H9 (cell line): ENCODE data around the gene PCDHGC5. TPM values are rescaled to one million over a fixed set of nuclear protein-coding genes. Genes with fewer than 3 reads are reported as not detected.
A peak's percentile ranks its signal among the peaks of the same experiment; 100 is the strongest.

Experiments used
- DNase-seq: peaks from one replicate; pipeline ENCODE4 v3.0.0-alpha.2; 2017
- H2AFZ ChIP-seq: one replicate; pipeline ENCODE4 v1.6.1; 2013; ENCODE audit warnings: mild to moderate bottlenecking, low read length, control low read depth, moderate library complexity
- H2AK5ac ChIP-seq: 2 replicates; pipeline ENCODE4 v1.6.1; 2013; ENCODE audit warnings: low read length, control low read depth, mixed read lengths; ENCODE audit not compliant: insufficient read length
- H2BK120ac ChIP-seq: one replicate; pipeline ENCODE4 v1.6.1; 2013; ENCODE audit warnings: low read depth, mild to moderate bottlenecking, low read length, control low read depth, inconsistent platforms; ENCODE audit not compliant: poor library complexity, severe bottlenecking
- H2BK12ac ChIP-seq: 2 replicates; pipeline ENCODE4 v1.6.1; 2013; ENCODE audit warnings: low read length, control low read depth, mixed read lengths, low read depth; ENCODE audit not compliant: insufficient read length
- H2BK15ac ChIP-seq: 2 replicates; pipeline ENCODE4 v1.6.1; 2013; ENCODE audit warnings: low read depth, low read length, control low read depth
- H2BK20ac ChIP-seq: one replicate; pipeline ENCODE4 v1.6.1; 2013; ENCODE audit warnings: low read depth, mild to moderate bottlenecking, low read length, control low read depth, inconsistent platforms; ENCODE audit not compliant: poor library complexity, severe bottlenecking
- H2BK5ac ChIP-seq: 2 replicates; pipeline ENCODE4 v1.6.1; 2013; ENCODE audit warnings: low read length, control low read depth, mixed read lengths; ENCODE audit not compliant: insufficient read length
- H3K14ac ChIP-seq: 2 replicates; pipeline ENCODE4 v1.6.1; 2013; ENCODE audit warnings: low read length, control low read depth; ENCODE audit not compliant: insufficient read depth
- H3K18ac ChIP-seq: 2 replicates; pipeline ENCODE4 v1.6.1; 2013; ENCODE audit warnings: low read depth, mild to moderate bottlenecking, mixed read lengths, low read length, control low read depth; ENCODE audit not compliant: insufficient read length
- H3K23ac ChIP-seq: 2 replicates; pipeline ENCODE4 v1.6.1; 2013; ENCODE audit warnings: low read length, control low read depth, mixed read lengths, low read depth; ENCODE audit not compliant: insufficient read length
- H3K23me2 ChIP-seq: 2 replicates; pipeline ENCODE4 v1.6.1; 2013; ENCODE audit warnings: low read depth, mild to moderate bottlenecking, mixed read lengths, low read length, control low read depth; ENCODE audit not compliant: insufficient read length, poor library complexity, severe bottlenecking
- H3K27ac ChIP-seq: 2 replicates; pipeline ENCODE4 v1.5.1; 2013; ENCODE audit warnings: low read length, control low read depth, mixed read lengths, low read depth; ENCODE audit not compliant: insufficient read length
- H3K27me3 ChIP-seq: 2 replicates; pipeline ENCODE4 v1.6.1; 2013; ENCODE audit warnings: low read length, control low read depth, inconsistent platforms; ENCODE audit not compliant: insufficient read depth
- H3K4ac ChIP-seq: 2 replicates; pipeline ENCODE4 v1.6.1; 2013; ENCODE audit warnings: low read depth, mild to moderate bottlenecking, control low read depth, inconsistent platforms, low read length, moderate library complexity
- H3K4me1 ChIP-seq: 2 replicates; pipeline ENCODE4 v1.6.1; 2013; ENCODE audit warnings: low read length, control low read depth, inconsistent platforms; ENCODE audit not compliant: insufficient read depth
- H3K4me2 ChIP-seq: 2 replicates; pipeline ENCODE4 v1.6.1; 2013; ENCODE audit warnings: low read length, control low read depth, mixed read lengths; ENCODE audit not compliant: insufficient read length, insufficient read depth
- H3K56ac ChIP-seq: 2 replicates; pipeline ENCODE4 v1.6.1; 2013; ENCODE audit warnings: low read depth, mild to moderate bottlenecking, mixed read lengths, low read length, control low read depth; ENCODE audit not compliant: insufficient read length
- H3K79me1 ChIP-seq: 2 replicates; pipeline ENCODE4 v1.6.1; 2013; ENCODE audit warnings: low read depth, mild to moderate bottlenecking, moderate library complexity, low read length, control low read depth, inconsistent platforms; ENCODE audit not compliant: insufficient read depth, poor library complexity, severe bottlenecking
- H3K79me2 ChIP-seq: 2 replicates; pipeline ENCODE4 v1.6.1; 2013; ENCODE audit warnings: low read length, control low read depth, inconsistent platforms; ENCODE audit not compliant: insufficient read depth
- H3K9ac ChIP-seq: 2 replicates; pipeline ENCODE4 v1.6.1; 2013; ENCODE audit warnings: low read length, control low read depth, mixed read lengths; ENCODE audit not compliant: insufficient read length; ENCODE audit errors: extremely low read depth
- H3K9me3 ChIP-seq: one replicate; pipeline ENCODE4 v1.6.1; 2013; ENCODE audit warnings: low read depth, low read length, inconsistent platforms; ENCODE audit not compliant: control insufficient read depth
- H3T11ph ChIP-seq: one replicate; pipeline ENCODE4 v1.6.1; 2013; ENCODE audit warnings: mild to moderate bottlenecking, low read length, control low read depth, inconsistent platforms
- H4K20me1 ChIP-seq: one replicate; pipeline ENCODE4 v1.6.1; 2013; ENCODE audit not compliant: control insufficient read depth, insufficient read length, insufficient read depth
- H4K5ac ChIP-seq: 2 replicates; pipeline ENCODE4 v1.6.1; 2013; ENCODE audit warnings: low read depth, mild to moderate bottlenecking, mixed read lengths, low read length, control low read depth; ENCODE audit not compliant: insufficient read length
- H4K8ac ChIP-seq: replicated peaks from 2 replicates; pipeline ENCODE4 v1.6.1; 2013; ENCODE audit warnings: low read length, control low read depth, mixed read lengths, low read depth; ENCODE audit not compliant: insufficient read length
- H4K91ac ChIP-seq: 2 replicates; pipeline ENCODE4 v1.6.1; 2013; ENCODE audit warnings: low read depth, mild to moderate bottlenecking, moderate library complexity, mixed read lengths, low read length, control low read depth; ENCODE audit not compliant: insufficient read length
- H3K27ac Mint-ChIP-seq, 3 experiments: 2 replicates in 2 of 3; 3 replicates in 1 of 3; pipeline ENCODE4 v1.8.0; 2020 to 2021; ENCODE audit warnings: mixed read lengths in 3 of 3, mild to moderate bottlenecking in 1 of 3, moderate library complexity in 1 of 3
- H3K27me3 Mint-ChIP-seq: 2 replicates; pipeline ENCODE4 v1.8.0; 2021; ENCODE audit warnings: low read depth, mild to moderate bottlenecking, moderate library complexity, mixed read lengths
- H3K36me3 Mint-ChIP-seq, 3 experiments: 2 replicates in 2 of 3; 3 replicates in 1 of 3; pipeline ENCODE4 v1.8.0; 2020 to 2021; ENCODE audit warnings: low read depth in 3 of 3, mixed read lengths in 3 of 3; ENCODE audit not compliant: insufficient read depth in 1 of 3
- H3K4me1 Mint-ChIP-seq, 2 experiments: 2 replicates each; pipeline ENCODE4 v1.8.0; 2020; ENCODE audit warnings: mixed read lengths in 2 of 2
- H3K4me3 Mint-ChIP-seq, 2 experiments: 2 replicates in 1 of 2; 3 replicates in 1 of 2; pipeline ENCODE4 v1.8.0; 2020 to 2021; ENCODE audit warnings: mild to moderate bottlenecking in 2 of 2, mixed read lengths in 2 of 2, moderate library complexity in 1 of 2
- H3K9me3 Mint-ChIP-seq, 2 experiments: 2 replicates in 1 of 2; 3 replicates in 1 of 2; pipeline ENCODE4 v1.8.0; 2020; ENCODE audit warnings: mild to moderate bottlenecking in 2 of 2, mixed read lengths in 2 of 2, moderate library complexity in 1 of 2
- CTCF ChIP-seq: fragments of 200-600 bp; sonication (generic); conservative IDR thresholded peaks from 3 replicates; pipeline ENCODE4 v1.8.0; 2021; ENCODE audit warnings: antibody characterized with exemption, mild to moderate bottlenecking
- WGBS: extraction: QIAGEN DNeasy Blood & Tissue Kit; methylation state at CpG from one replicate; pipeline ENCODE4 v1.1.7; 2013; ENCODE audit warnings: missing lambda C conversion rate, low lambda C conversion rate, mixed read lengths; ENCODE audit not compliant: insufficient read length; ENCODE audit errors: extremely low coverage; 5-methylcytosine and 5-hydroxymethylcytosine counted together
- total RNA-seq: library from RNA; stranded (reverse); gene quantifications from 2 replicates; pipeline ENCODE4 v1.2.1, GENCODE V29; 2021

PCDHGC5 gene
- total RNA-seq, 1 experiment from 2014 or later, result 0.66 TPM

- H3K56ac ChIP-seq, result no peak overlapping the region
- H3K27me3 ChIP-seq, result peaks cover 15% of the 10 kb centered on the region
- H3K4me1 ChIP-seq, result 0 out of 2 replicates have a peak, but pooled peaks cover 2% of the 10 kb centered on the region
- WGBS, result no CpG with 5 or more reads among the region's 20 CpGs
- no peak overlapping the region for H2BK120ac ChIP-seq
- peaks cover 5% of the 10 kb centered on the region for H3K9me3 ChIP-seq
- peak; percentile 84 for TF ChIP-seq CTCF
- no peak overlapping the region for H4K8ac ChIP-seq
- no peak overlapping the region for H2AFZ ChIP-seq
- no peak overlapping the region for H2BK15ac ChIP-seq
- peaks cover 33% of the 10 kb centered on the region for H3K27me3 Mint-ChIP-seq
- H4K5ac ChIP-seq, result no peak overlapping the region
- no peak overlapping the region for H3T11ph ChIP-seq
- H3K4me2 ChIP-seq, result peak overlapping the region; percentile 31
- H2BK5ac ChIP-seq, result no peak overlapping the region
- peaks cover 0 to 23% of the 10 kb centered on the region in 2 experiments; a peak in 4 of 5 replicates for H3K9me3 Mint-ChIP-seq
- peak; percentile 89 for DNase-seq
- no peaks in the 10 kb centered on the region for H3K79me1 ChIP-seq
- no peak overlapping the region for H3K23ac ChIP-seq
- H3K9ac ChIP-seq, result no peak overlapping the region
- H3K4ac ChIP-seq, result no peak overlapping the region
- no peaks in the 10 kb centered on the region for H3K79me2 ChIP-seq
- H2BK12ac ChIP-seq, result no peak overlapping the region
- H3K23me2 ChIP-seq, result peaks cover 17% of the 10 kb centered on the region
- H2AK5ac ChIP-seq, result no peak overlapping the region
- H2BK20ac ChIP-seq, result no peak overlapping the region
- H3K36me3 Mint-ChIP-seq, result peaks cover 0 to 21% (median 8%) of the 10 kb centered on the region in 3 experiments; a peak in 4 of 7 replicates
- no peak overlapping the region for H3K14ac ChIP-seq
- no peak overlapping the region for H4K91ac ChIP-seq
- H4K20me1 ChIP-seq, result no peaks in the 10 kb centered on the region
- H3K27ac Mint-ChIP-seq, result no peak overlapping the region
- peaks cover 32 to 39% of the 10 kb centered on the region in 2 experiments for H3K4me1 Mint-ChIP-seq
- no peak overlapping the region for H3K18ac ChIP-seq
- no peak overlapping the region for H3K27ac ChIP-seq
- H3K4me3 Mint-ChIP-seq, result peak overlapping the region in 1 of 2 experiments; percentile 19; a peak in 2 of 5 replicates
Measured at GRCh38 chr5:141478321-141478945, 10.4 kb upstream of the PCDHGC5 start.
